ENCODE results near the gene ETS1.

DNA sequence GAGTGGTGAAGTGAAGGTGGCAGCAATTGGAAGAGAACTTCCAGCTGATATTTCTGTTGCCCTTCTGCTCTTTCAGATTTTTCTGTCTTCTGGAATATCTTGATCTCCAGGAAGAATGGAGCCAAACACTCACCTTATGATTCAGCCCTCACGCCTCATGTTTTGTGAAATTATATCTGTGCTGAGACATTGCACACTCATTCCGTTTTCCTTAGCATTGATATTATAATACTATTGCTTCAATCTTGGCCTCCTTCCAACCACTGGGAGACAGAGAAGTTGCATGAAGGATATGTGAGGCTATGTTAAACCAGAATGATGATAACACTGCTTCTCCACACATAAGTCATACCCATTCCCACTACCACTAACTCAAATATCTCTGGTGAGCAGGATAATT, 177.9 kb downstream of the ETS1 start:
- TF ChIP-seq, protein P1, sequence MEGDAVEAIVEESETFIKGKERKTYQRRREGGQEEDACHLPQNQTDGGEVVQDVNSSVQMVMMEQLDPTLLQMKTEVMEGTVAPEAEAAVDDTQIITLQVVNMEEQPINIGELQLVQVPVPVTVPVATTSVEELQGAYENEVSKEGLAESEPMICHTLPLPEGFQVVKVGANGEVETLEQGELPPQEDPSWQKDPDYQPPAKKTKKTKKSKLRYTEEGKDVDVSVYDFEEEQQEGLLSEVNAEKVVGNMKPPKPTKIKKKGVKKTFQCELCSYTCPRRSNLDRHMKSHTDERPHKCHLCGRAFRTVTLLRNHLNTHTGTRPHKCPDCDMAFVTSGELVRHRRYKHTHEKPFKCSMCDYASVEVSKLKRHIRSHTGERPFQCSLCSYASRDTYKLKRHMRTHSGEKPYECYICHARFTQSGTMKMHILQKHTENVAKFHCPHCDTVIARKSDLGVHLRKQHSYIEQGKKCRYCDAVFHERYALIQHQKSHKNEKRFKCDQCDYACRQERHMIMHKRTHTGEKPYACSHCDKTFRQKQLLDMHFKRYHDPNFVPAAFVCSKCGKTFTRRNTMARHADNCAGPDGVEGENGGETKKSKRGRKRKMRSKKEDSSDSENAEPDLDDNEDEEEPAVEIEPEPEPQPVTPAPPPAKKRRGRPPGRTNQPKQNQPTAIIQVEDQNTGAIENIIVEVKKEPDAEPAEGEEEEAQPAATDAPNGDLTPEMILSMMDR (IDR thresholded peaks at IDR 0.05), result no peak
- no peak for TF ChIP-seq POLR2A (IDR thresholded peaks at IDR 0.05)

Data from heart left ventricle (tissue), 13 donors.